DND-41 (cell line): ENCODE measurements around the gene TMEM184B.

Experiments used
- ATAC-seq: fragments of 200-7000 bp; cut with Tn5 transposase; 3 replicates; pipeline ENCODE4 v1.9.1; 2021; ENCODE audit warnings: low read depth; ENCODE audit not compliant: insufficient read depth
- DNase-seq: peaks from one replicate; pipeline ENCODE4 v3.0.0-alpha.2; 2020
- H2AFZ ChIP-seq: 2 replicates; pipeline ENCODE4 v1.6.0; 2012; ENCODE audit warnings: low read depth, low read length
- H3K27ac ChIP-seq: 2 replicates; pipeline ENCODE4 v1.5.1; 2012; ENCODE audit warnings: low read length, inconsistent platforms
- H3K27me3 ChIP-seq: fragments of 200-600 bp; sonication (generic); 2 replicates; pipeline ENCODE4 v1.6.0; 2012; ENCODE audit warnings: low read length, mild to moderate bottlenecking, inconsistent platforms; ENCODE audit not compliant: insufficient read depth, poor library complexity
- H3K36me3 ChIP-seq: 2 replicates; pipeline ENCODE4 v1.5.1; 2012; ENCODE audit warnings: low read length, inconsistent platforms; ENCODE audit not compliant: insufficient read depth
- H3K4me1 ChIP-seq: 2 replicates; pipeline ENCODE4 v1.5.1; 2012; ENCODE audit warnings: mild to moderate bottlenecking, low read length; ENCODE audit not compliant: insufficient read depth
- H3K4me2 ChIP-seq: 2 replicates; pipeline ENCODE4 v1.6.0; 2012; ENCODE audit warnings: mild to moderate bottlenecking, moderate library complexity, low read length, inconsistent platforms; ENCODE audit not compliant: insufficient read depth
- H3K4me3 ChIP-seq, 2 experiments: fragments of 200-600 bp in 1 of 2; shearing (Covaris generic) in 1 of 2; 2 replicates each; pipeline ENCODE4 v1.5.1; 2012 to 2016; ENCODE audit warnings: inconsistent platforms in 2 of 2, low read length in 2 of 2, mild to moderate bottlenecking in 2 of 2, low read depth in 1 of 2, moderate library complexity in 1 of 2
- H3K79me2 ChIP-seq: 2 replicates; pipeline ENCODE4 v1.6.0; 2012; ENCODE audit warnings: low read length, inconsistent platforms; ENCODE audit not compliant: insufficient read depth
- H3K9ac ChIP-seq: 2 replicates; pipeline ENCODE4 v1.6.0; 2012; ENCODE audit warnings: low read depth, mild to moderate bottlenecking, inconsistent platforms, low read length, moderate library complexity
- H3K9me3 ChIP-seq: 2 replicates; pipeline ENCODE4 v1.5.1; 2012; ENCODE audit warnings: low read length, moderate library complexity, mild to moderate bottlenecking, inconsistent platforms; ENCODE audit not compliant: insufficient read depth, severe bottlenecking
- H4K20me1 ChIP-seq: 2 replicates; pipeline ENCODE4 v1.6.0; 2012; ENCODE audit warnings: low read length; ENCODE audit not compliant: insufficient read depth
- CTCF ChIP-seq: IDR thresholded peaks from 2 replicates; pipeline ENCODE4 v1.5.1; 2012; ENCODE audit warnings: borderline replicate concordance, low read length, moderate library complexity, mild to moderate bottlenecking; ENCODE audit not compliant: poor library complexity, severe bottlenecking; ENCODE audit errors: extremely low read depth
- EZH2 ChIP-seq: IDR thresholded peaks from 3 replicates; pipeline ENCODE4 v1.6.1; 2012; ENCODE audit warnings: borderline replicate concordance, low read depth, mild to moderate bottlenecking, moderate library complexity, low read length, inconsistent platforms; ENCODE audit not compliant: severe bottlenecking

The TMEM184B gene

DNA sequence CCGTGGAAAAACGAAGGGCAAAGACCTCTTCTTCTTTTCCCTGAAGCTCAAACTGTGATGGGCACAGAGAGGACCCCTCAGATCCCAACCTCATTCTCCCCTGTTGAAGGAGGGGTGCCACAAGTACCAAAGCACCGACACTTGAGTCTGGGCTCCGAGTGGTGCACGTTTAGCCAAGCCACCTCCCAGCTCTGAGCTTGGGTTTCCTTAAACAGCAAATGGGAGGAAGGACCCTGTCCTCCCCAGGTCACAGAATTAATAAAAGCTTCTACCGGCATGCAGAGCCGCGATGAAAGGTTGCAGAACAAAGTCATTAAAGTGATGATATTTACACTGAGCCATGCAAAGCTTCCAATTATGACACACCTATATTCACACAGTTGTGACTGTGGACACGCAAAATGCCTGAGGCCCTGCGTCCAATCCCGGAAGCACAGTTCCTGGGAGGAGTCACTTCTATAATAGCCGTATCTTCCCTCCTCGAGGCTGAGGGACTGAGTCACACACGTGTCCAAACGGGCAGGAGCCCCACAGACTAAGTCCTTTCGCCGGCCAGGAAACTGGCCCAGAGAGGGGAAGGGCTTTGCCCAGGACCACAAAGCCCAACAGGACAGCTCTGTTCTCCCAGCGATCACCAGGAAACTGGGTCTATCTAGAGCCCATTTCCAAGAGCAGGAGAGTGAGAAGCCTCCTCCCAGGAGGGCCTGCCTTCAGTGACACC, 45.3 kb upstream of the TMEM184B start:
- no peak for TF ChIP-seq EZH2
- TF ChIP-seq CTCF: no peak
- DNase-seq (no peak), ATAC-seq (no peak)
- peaks cover 20% of the 10 kb centered on the region for H3K36me3 ChIP-seq
- H3K9ac ChIP-seq: peak overlapping the region; percentile 66; the same call in 1 of the 2 replicates
- H2AFZ ChIP-seq: peak overlapping the region; percentile 88
- no peaks in the 10 kb centered on the region for H3K9me3 ChIP-seq
- peak overlapping the region; percentile 63 for H3K27ac ChIP-seq
- no peaks in the 10 kb centered on the region for H3K27me3 ChIP-seq
- H4K20me1 ChIP-seq: peaks cover 27% of the 10 kb centered on the region
- peaks cover 42% of the 10 kb centered on the region for H3K4me1 ChIP-seq
- H3K4me2 ChIP-seq: peak overlapping the region; percentile 77
- H3K4me3 ChIP-seq: peak overlapping the region in 1 of 2 experiments; percentile 64; a peak in 2 of 4 replicates
- peaks cover 43% of the 10 kb centered on the region for H3K79me2 ChIP-seq

DNA sequence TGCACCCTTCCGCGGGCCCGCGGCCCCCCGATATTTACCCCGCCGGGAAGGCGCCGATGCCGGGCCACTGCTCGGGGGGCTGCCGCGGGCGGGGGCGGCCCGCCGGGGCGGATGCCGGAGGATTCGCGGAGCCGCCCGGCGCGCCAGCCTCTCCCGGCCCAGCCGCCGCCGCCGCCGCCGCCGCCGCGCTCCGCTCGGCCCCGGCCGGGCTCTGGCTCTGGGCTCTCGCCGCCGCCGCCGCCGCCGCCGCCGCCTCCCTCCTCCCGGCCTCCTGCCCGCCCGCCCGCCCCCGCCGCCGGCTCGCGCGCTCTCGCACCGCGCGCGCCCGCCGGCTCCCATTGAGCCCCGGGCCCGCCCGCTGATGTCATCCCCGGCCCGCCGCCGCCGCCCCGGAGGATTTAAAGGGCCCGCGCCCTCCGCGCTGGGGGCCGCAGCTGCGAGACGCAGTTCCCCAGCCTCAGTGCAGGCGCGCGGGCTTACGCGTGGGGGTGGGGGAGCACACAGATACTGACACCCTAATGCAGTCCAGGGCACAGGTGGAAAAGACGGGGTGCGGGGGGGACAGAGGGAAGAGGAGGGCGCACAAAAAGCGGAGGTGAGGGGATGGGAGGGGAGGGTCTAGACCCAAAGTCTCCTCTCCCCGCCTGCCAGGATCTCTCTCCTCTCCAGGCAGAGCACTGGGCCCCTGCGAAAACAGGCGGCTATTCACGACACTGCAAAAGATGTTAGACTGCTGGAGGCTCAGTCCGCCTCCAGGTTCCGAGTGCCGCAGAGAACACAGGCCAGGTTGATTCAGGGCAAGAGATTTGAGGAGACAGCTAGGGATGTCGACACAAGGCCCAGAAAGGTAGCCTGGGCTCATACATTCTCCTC, 44.5 kb upstream of the TMEM184B start, which contains the start of gene CSNK1E:
Gene CSNK1E, minus strand, starts transcription at position 312 of the 873 bp plus-strand sequence. CDS start 3,276 bp downstream, outside the sequence.
- DNase-seq: peak; percentile 77
- peak within 1 kb of the TSS; percentile 77 for H3K4me2 ChIP-seq
- H2AFZ ChIP-seq: peak within 1 kb of the TSS; percentile 88
- H3K4me3 ChIP-seq: peak within 1 kb of the TSS; percentile 71 to 83
- H3K9ac ChIP-seq: peak within 1 kb of the TSS; percentile 91
- TF ChIP-seq EZH2 (no peak), CTCF (no peak)
- H4K20me1 ChIP-seq: peaks cover 35% of the 10 kb centered on the region
- peaks cover 51% of the 10 kb centered on the region for H3K79me2 ChIP-seq
- peaks cover 28% of the 10 kb centered on the region for H3K36me3 ChIP-seq
- H3K27me3 ChIP-seq: no peaks in the 10 kb centered on the region
- H3K4me1 ChIP-seq: peaks cover 50% of the 10 kb centered on the region
- peak within 1 kb of the TSS; percentile 63 for H3K27ac ChIP-seq
- ATAC-seq: peak; percentile 70
- H3K9me3 ChIP-seq: no peaks in the 10 kb centered on the region

DNA sequence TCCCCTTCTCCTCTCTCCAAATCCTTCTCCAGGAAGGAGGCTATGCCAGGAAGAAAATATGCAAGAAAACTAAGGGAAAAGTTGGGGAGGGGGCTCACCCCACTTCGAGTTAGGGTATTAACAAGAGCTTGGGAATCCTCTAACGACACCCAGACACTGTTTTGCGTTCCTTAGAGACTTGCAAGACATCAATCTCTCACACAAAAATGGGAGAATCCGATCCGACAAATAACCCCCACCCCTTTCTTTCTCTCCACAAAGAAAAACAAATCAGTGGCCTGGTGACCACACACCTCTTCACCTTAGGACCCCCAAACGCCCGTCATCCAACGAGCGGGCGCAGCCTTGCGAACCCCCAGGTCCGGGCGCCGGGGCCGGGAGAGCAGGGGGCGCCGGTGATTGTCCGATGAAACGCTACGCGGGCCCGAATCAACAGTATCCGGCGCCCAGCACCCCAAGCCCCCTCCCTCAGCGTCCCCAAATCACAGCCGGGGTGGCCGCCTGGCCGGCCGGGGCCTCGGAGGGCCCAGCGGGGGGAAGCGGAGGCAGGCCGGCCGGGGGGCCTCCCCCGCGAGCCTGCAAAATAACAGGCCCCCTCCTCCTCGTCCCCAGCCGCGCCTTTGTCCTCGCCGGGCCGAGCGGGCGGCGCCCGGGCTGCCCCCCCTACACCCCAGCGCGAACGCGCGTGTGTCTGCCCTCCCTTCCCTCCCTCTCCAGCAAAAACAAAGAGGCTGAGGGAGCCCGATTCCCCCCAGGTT, 43.7 kb upstream of the TMEM184B start:
- peak overlapping the region; percentile 69 for H2AFZ ChIP-seq
- H3K9ac ChIP-seq: peak overlapping the region; percentile 91
- peaks cover 57% of the 10 kb centered on the region for H3K4me1 ChIP-seq
- no peaks in the 10 kb centered on the region for H3K9me3 ChIP-seq
- ATAC-seq (peak; percentile 63), DNase-seq (peak; percentile 60)
- peak overlapping the region; percentile 61 for H3K27ac ChIP-seq
- peaks cover 59% of the 10 kb centered on the region for H3K79me2 ChIP-seq
- H3K4me2 ChIP-seq: peak overlapping the region; percentile 69
- H3K4me3 ChIP-seq: peak overlapping the region; percentile 71 to 83
- TF ChIP-seq EZH2 (no peak), CTCF (no peak)
- peaks cover 44% of the 10 kb centered on the region for H4K20me1 ChIP-seq
- H3K27me3 ChIP-seq: no peaks in the 10 kb centered on the region
- peaks cover 35% of the 10 kb centered on the region for H3K36me3 ChIP-seq
